HG03457 (cell line): ENCODE data around the gene MAD1L1.

Source experiments
- ATAC-seq: cut with Tn5 transposase; IDR thresholded peaks from one replicate; pipeline ENCODE4 v1.9.1; 2021; ENCODE audit warnings: moderate number of reproducible peaks; ENCODE audit not compliant: unreplicated experiment

MAD1L1 gene

GRCh38 chr7:2019711-2020511 lies 212.8 kb downstream of the MAD1L1 start:
- no peak for ATAC-seq

DNA sequence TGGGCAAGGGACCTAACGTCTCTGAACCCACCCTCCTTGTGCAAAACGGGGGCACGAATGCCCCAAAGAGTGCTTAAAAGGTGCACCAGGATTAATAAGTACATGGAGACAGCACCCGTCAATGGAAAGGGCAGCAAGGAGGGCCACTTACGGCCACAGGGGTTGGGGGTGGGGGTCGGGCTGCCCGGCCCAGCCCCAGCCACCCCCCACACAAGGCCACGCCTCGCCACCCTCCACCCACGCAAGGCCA lies 213.4 kb downstream of the MAD1L1 start:
- ATAC-seq, result no peak

- no peak for ATAC-seq
Observed at GRCh38 chr7:2018569-2019460, 213.9 kb downstream of the MAD1L1 start.

GRCh38 chr7:2017914-2018568 lies 214.7 kb downstream of the MAD1L1 start:
- no peak for ATAC-seq

DNA sequence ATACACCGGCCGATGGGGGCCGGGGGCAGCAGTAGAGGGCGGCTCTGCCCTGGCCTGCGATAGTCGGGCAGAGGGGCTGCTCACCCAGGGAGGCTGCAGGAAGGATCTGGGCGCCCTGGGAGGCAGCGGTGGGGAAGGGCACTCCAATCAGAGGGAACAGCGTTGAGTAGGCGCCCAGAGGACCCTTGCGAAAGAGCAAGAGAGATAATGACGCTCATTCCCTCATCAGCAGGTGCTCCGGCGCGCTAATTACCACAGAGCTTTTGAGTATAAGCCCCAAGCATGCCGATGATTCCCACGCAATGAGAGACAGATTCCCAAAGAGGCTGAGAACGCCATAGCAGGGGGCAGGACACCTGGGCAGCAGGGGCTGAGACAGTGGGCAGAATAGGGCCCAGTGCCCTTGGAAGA lies 215.3 kb downstream of the MAD1L1 start:
- ATAC-seq, result no peak

GRCh38 chr7:2016761-2017480 lies 215.8 kb downstream of the MAD1L1 start:
- ATAC-seq, result no peak

DNA sequence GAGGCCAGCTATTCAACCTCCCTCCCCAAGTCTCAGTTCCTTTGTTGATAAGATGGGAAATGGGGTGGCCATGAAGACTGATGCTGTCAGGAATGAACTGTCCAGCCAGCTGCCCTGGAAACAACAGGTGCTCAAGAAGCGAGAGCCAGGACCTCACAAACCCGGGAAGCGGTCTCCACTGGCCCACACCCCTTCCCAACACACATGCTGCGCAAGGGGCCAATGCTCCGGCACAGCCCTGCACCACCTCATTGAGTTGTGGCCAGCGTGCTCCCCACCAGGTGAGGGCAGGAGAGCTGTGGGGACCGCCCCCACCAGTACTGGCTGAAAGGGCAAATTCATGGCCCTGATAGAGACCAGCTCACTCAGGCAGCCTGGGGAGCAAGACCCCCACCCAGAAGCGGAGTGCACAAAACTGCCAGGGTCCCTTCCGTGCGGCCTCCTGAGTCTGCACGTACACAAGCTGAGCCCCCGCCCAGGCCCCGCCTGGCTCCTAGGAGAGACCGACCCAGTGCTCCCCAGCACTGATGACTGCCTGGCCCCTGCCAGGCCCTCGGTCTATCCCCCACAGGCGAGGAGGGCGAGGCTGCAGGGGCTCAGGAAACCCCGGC lies 216.6 kb downstream of the MAD1L1 start:
- ATAC-seq, result no peak

- ATAC-seq, result no peak
Observed at GRCh38 chr7:2015251-2015871, 217.4 kb downstream of the MAD1L1 start.

- no peak for ATAC-seq
Observed at GRCh38 chr7:2014391-2015241, 218.1 kb downstream of the MAD1L1 start.

GRCh38 chr7:2013381-2014311 lies 219.1 kb downstream of the MAD1L1 start:
- no peak for ATAC-seq

DNA sequence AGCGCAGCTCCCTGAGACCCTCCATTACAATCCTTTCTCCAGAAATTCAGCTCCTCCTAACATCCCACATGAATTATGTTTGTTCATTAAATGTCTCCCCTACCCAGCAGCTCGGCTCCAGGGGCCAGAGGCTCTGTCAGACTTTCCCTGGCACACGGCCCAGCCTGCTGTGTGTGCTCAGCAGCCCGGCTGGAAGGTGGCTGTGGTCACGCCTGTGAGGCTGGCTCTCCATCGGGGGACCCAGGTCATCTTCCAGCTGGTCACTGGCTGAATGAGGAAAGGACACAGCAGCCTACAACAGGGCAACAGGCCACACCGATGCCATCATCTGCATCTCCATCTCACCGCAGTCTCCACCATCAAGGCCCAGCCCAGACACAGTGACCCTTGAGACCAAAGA lies 219.8 kb downstream of the MAD1L1 start:
- no peak for ATAC-seq

GRCh38 chr7:2012044-2012900 lies 220.5 kb downstream of the MAD1L1 start:
- no peak for ATAC-seq

DNA sequence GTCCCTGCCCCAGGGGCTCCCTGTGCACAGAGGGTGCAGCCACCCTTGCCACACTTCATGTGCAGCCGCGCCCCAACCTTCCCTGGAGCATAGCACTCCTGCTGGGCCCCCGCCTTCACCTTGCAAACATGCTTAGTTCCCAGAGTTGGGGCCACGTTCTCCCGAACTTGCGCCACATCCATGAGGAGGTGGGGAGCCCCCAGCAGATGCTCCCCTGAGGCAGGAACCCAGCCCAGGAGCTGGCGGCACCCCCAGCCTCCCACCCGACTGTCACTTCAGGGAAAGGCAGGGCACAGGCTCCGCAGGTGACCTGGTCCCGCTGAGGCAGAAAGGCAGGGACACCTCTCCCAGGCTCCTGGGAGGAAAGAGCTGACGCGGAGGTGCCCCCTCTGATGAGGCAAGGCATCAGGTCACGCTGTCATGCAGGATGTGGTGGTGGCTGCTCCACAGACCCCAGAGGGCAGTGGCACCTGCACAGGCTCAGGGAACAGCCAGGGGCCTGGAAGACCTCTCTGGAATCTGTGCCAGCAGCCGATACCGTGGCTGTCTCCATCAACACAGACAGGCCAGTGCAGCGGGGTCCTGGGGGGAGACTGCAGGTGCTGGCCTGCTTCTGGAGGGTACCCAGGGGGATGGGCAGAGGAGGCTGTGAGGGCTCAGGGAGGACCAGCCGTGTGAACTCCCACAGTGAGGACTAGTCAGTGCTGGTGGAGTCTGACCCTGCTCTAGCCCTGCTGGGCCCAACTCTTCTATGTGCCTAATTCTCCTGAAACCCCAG lies 221.3 kb downstream of the MAD1L1 start:
- ATAC-seq, result no peak

GRCh38 chr7:2010551-2011265 lies 222.0 kb downstream of the MAD1L1 start:
- no peak for ATAC-seq

DNA sequence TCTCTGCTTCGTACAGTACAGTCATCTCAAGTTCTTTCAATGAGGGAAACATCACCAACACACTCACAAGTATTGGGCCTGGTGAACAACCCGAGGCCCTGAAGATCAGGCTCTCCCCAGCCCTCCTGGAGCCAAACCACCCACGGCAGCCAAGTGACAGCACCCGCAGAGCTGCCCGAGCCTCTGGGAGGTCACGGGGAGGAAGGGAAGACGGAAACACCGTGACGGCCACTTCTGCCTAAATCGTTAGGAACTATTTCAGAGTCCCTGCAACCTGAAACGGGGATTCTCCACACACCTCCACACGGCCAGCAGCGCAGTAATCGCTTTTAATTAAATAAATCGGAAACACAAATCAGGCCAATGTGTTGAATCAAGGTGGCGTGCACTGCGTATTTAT lies 222.6 kb downstream of the MAD1L1 start:
- ATAC-seq, result no peak

DNA sequence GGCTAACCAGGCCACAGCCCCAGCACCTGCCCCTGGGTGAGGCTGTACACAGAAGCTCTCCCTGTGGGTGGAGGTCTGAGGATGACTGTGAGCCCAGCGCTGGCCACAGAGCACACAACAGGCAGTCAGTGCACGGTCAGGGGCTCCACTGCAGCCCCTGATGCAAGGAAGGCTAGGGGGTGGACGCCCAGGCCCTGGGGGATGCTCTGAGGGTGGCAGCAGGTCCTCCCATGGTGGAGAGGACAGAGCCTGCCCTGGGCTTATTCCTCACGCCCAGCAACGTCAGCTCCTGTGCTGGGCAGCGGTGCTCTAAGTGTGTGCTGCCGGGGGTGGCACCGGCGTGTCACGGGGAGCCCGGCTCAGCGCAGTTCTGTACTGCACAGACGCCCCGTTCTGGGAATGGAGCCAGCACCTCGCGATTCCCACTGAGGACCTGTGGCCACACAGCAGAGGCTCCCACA lies 223.2 kb downstream of the MAD1L1 start:
- no peak for ATAC-seq
